Common myeloid progenitor, CD34-positive (primary cell): Measurements from ENCODE around the gene SEPTIN2.
"Not testable (repeated sequence)": the region's sequence is repeated elsewhere in the genome, so short reads cannot be mapped to it uniquely, and the experiment has no call there.

Experiments
- CTCF ChIA-PET: fragments of 350-600 bp; sonication (Branson Sonifier 250); formaldehyde crosslinking; loops from one replicate; lab custom pipeline; 2021; ENCODE audit warnings: antibody characterized with exemption; lab: Charles Lee
- POLR2A ChIA-PET: fragments of 350-600 bp; sonication (Branson Sonifier 250); formaldehyde crosslinking; loops from one replicate; lab custom pipeline; 2021; ENCODE audit warnings: antibody characterized with exemption; lab: Charles Lee
- DNase-seq, 3 donors: peaks; one replicate each; pipeline versions ENCODE4 v3.0.0 to v3.0.0-alpha.2; 2013
- H3K27ac ChIP-seq, 2 experiments: 1 replicate in 1 of 2; 2 replicates in 1 of 2; pipeline ENCODE4 v1.7.0; 2013; ENCODE audit warnings: inconsistent platforms in 2 of 2, low read length in 2 of 2, mild to moderate bottlenecking in 2 of 2, low read depth in 1 of 2, moderate library complexity in 1 of 2; ENCODE audit not compliant: severe bottlenecking in 2 of 2, insufficient read depth in 1 of 2, poor library complexity in 1 of 2
- H3K27me3 ChIP-seq, 5 experiments: replicated peaks in 2 of 5; 1 replicate in 3 of 5; 2 replicates in 2 of 5; pipeline versions ENCODE4 v1.6.1 to v1.7.0; 2013; ENCODE audit warnings: low read length in 4 of 5, mild to moderate bottlenecking in 2 of 5, moderate library complexity in 2 of 5, inconsistent platforms in 1 of 5; ENCODE audit not compliant: insufficient read depth in 5 of 5, control insufficient read depth in 4 of 5
- H3K36me3 ChIP-seq, 4 experiments: 1 replicate in 2 of 4; 2 replicates in 2 of 4; pipeline versions ENCODE4 v1.6.1 to v1.7.0; 2013; ENCODE audit warnings: low read length in 3 of 4, control low read depth in 1 of 4, mild to moderate bottlenecking in 1 of 4; ENCODE audit not compliant: control insufficient read depth in 4 of 4, insufficient read depth in 4 of 4
- H3K4me1 ChIP-seq, 4 experiments: 1 replicate in 3 of 4; 2 replicates in 1 of 4; pipeline versions ENCODE4 v1.6.1 to v1.7.1; 2013; ENCODE audit warnings: low read length in 3 of 4, mild to moderate bottlenecking in 3 of 4, control low read depth in 1 of 4, inconsistent platforms in 1 of 4, moderate library complexity in 1 of 4; ENCODE audit not compliant: control insufficient read depth in 4 of 4, insufficient read depth in 4 of 4; ENCODE audit errors: control extremely low read depth in 1 of 4
- H3K4me3 ChIP-seq, 7 experiments: 1 replicate in 4 of 7; 2 replicates in 3 of 7; pipeline versions ENCODE4 v1.5.1 to v1.7.0; 2013; ENCODE audit warnings: mild to moderate bottlenecking in 7 of 7, low read length in 6 of 7, moderate library complexity in 6 of 7, inconsistent platforms in 2 of 7, low read depth in 2 of 7, control low read depth in 1 of 7; ENCODE audit not compliant: insufficient read depth in 4 of 7, control insufficient read depth in 1 of 7; ENCODE audit errors: extremely low read depth in 1 of 7
- H3K9me3 ChIP-seq, 5 experiments: 1 replicate in 4 of 5; 2 replicates in 1 of 5; pipeline versions ENCODE4 v1.6.1 to v1.7.1; 2013; ENCODE audit warnings: low read length in 4 of 5, mild to moderate bottlenecking in 2 of 5, inconsistent platforms in 1 of 5, low read depth in 1 of 5, moderate library complexity in 1 of 5; ENCODE audit not compliant: control insufficient read depth in 4 of 5, insufficient read depth in 2 of 5; ENCODE audit errors: control extremely low read depth in 1 of 5
- WGBS: methylation state at CpG from one replicate; pipeline ENCODE4 v1.1.5; 2013; ENCODE audit not compliant: insufficient coverage; 5-methylcytosine and 5-hydroxymethylcytosine counted together

Gene SEPTIN2

DNA sequence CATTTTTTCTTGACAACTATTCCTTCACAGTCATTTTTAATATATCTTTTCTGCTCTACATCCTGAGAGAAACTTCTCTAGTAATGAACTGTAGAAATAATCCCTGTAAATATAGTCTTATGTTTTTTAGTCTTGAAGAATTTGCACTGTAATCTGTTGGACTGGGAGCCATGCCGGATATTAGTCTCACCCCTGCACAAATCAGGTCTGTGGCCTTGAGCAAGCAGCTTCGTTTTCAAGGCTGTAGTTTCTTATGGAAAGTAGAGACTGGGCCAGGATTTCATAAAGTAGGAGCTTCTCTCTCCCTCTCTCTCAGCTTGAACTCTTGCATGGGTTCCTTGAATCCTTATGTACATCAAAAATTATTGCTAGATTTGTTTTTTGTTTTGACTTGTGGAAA is 49.1 kb downstream of the SEPTIN2 start:
- peaks cover 0 to 2% (median 0%) of the 10 kb centered on the region in 4 experiments for H3K4me1 ChIP-seq
- WGBS, result no CpG with 5 or more reads among the region's 2 CpGs
- no peak overlapping the region for H3K27ac ChIP-seq
- ChIA-PET CTCF (no interaction called here), POLR2A (no interaction called here)
- peaks cover 0 to 3% (median 1%) of the 10 kb centered on the region in 4 experiments for H3K36me3 ChIP-seq
- no peak overlapping the region for H3K4me3 ChIP-seq
- no peaks in the 10 kb centered on the region for H3K27me3 ChIP-seq
- DNase-seq, result no peak
- H3K9me3 ChIP-seq, result no peaks in the 10 kb centered on the region

DNA sequence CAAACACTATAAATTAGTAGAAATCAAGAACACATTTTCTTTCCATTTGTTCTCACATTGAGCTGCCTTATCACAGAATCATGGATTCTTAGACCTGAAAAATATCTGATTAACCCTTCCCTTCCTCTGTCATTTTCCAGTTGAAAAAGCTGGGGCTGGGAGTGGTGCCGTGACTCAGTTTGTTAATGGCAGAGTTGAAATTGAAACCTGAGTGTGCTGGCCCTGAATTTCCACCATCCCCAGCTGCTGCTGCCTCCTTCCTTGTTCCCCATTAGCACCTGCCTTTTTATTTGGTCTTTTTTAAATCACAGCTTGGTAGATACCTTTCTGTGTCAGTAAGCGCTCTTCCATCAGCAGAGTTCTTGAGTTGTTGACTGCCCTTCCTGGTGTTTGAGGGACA is 51.0 kb downstream of the SEPTIN2 start:
- no peak for DNase-seq
- POLR2A ChIA-PET, result no interaction called here
- CTCF ChIA-PET, result no interaction called here
- Histone ChIP-seq H3K4me1 (peaks cover 0 to 2% (median 0%) of the 10 kb centered on the region in 4 experiments), H3K4me3 (no peak overlapping the region), H3K27ac (no peak overlapping the region), H3K9me3 (no peaks in the 10 kb centered on the region), H3K27me3 (no peaks in the 10 kb centered on the region), H3K36me3 (peaks cover 0 to 3% (median 1%) of the 10 kb centered on the region in 4 experiments)
- WGBS, result 91% methylated on average over 2 of the region's 2 CpGs

DNA sequence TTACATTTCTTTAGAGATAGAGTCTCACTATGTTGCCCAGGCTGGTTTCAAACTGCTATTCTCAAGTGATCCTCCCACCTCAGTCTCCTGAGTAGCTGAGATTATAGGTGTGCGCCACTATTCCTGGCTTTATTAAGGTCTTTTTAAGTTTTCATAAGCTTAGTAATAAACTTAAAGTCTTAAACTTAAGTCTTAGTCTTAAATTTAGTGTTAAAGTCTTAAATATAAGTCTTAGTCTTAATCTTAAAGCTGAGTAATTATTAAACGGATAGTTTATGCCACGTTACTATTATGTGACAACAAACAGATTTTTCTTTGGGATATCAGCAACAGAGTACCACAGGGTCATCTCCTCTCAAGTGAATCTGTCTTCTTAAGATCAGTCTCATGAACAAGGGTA is 52.9 kb downstream of the SEPTIN2 start:
- peaks cover 0 to 2% (median 0%) of the 10 kb centered on the region in 4 experiments for H3K4me1 ChIP-seq
- peaks cover 0 to 3% (median under 1%) of the 10 kb centered on the region in 4 experiments for H3K36me3 ChIP-seq
- H3K27ac ChIP-seq, result no peak overlapping the region
- 100% methylated on average over 2 of the region's 3 CpGs for WGBS
- CTCF ChIA-PET, result interaction anchor here (0.7 to 1.8 kb wide), 4 partner anchors 9 to 78 kb away, joined by 3 to 9 read pairs (median 4); no protein-coding TSS in a partner anchor
- no peak overlapping the region for H3K4me3 ChIP-seq
- DNase-seq, result no peak
- H3K27me3 ChIP-seq, result no peaks in the 10 kb centered on the region
- POLR2A ChIA-PET, result no interaction called here
- no peaks in the 10 kb centered on the region for H3K9me3 ChIP-seq

DNA sequence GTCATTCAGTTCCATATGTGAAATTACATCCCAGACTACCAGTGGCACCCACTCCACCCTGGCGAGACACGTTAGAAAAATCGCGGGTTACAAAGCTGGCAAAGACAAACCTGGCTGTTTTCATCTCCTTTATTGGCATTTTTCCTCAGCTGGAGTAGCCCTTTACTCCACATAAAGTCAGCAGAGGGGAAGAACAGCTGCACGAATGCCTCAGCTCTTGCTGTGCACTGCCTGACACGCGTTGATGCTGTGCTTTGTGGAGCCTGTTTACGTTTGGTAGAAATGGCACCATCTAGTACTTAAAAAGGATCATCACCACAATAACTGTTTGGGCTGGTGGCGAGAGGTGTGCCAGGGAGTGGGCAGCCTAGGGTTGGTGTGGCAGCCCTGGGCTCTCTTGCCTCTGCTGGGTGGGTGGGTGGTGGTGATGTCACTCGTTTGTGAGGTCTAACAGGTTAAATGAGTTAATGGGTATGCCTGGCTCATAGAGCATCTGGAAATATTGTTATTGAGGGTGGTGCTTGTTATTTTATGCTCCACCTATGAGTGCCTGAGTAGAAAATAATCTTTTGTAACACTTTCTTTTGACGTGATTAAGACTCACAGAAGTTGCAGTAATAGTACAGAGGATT is 56.8 kb downstream of the SEPTIN2 start:
- H3K4me3 ChIP-seq, result no peak overlapping the region
- CTCF ChIA-PET, result no interaction called here
- POLR2A ChIA-PET, result no interaction called here
- no peaks in the 10 kb centered on the region for H3K9me3 ChIP-seq
- no peak overlapping the region for H3K27ac ChIP-seq
- no peaks in the 10 kb centered on the region for H3K4me1 ChIP-seq
- peaks cover 2 to 9% (median 4%) of the 10 kb centered on the region in 4 experiments for H3K36me3 ChIP-seq
- DNase-seq, result no peak
- WGBS, result 98% methylated on average over 11 of the region's 11 CpGs
- no peaks in the 10 kb centered on the region for H3K27me3 ChIP-seq

DNA sequence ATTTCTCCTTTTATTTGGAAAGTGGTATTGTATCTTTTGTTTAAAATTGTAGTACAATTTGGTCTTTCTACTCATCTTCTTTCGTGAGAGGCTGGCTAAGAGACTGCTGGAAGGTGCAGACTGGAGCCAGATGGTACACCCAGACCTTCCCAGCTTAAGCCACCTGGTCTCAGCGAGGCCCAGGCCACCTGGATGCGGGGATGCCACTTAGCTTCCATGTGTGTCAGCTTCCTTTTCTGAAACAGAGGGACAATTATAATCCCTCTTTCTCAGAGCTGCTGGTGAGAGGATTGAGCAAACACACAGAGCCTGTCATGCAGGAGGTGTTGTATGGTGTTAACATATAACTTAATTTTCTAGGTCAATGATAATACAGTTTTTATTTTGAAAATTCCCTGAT is 57.7 kb downstream of the SEPTIN2 start:
- ChIA-PET POLR2A (no interaction called here), CTCF (no interaction called here)
- Histone ChIP-seq H3K9me3 (no peaks in the 10 kb centered on the region), H3K27ac (no peak overlapping the region), H3K4me3 (no peak overlapping the region), H3K4me1 (no peaks in the 10 kb centered on the region), H3K27me3 (no peaks in the 10 kb centered on the region), H3K36me3 (peaks cover 2 to 9% (median 4%) of the 10 kb centered on the region in 4 experiments)
- DNase-seq, result no peak
- WGBS, result 100% methylated on average over 1 of the region's 3 CpGs

DNA sequence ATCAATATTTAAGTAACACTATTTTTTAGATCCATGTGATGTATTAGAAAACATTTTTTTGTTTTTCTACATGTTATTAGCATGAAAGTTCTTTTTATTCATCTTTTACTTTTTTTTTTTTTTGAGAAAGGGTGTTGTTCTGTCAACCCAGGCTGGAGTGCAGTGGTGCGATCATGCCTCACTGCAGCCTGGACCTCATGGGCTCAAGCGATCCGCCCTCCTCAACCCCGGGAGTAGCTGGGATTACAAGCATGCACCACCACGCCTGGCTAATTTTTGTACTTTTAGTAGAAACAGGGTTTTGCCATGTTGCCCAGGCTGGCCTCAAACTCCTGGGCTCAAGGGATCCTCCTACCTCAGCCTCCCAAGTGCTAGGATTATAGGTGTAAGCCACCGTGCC is 58.2 kb downstream of the SEPTIN2 start:
- H3K27ac ChIP-seq, CTCF ChIA-PET, H3K4me1 ChIP-seq, H3K27me3 ChIP-seq, H3K4me3 ChIP-seq, POLR2A ChIA-PET, H3K9me3 ChIP-seq, DNase-seq, H3K36me3 ChIP-seq: not testable (repeated sequence)
- WGBS, result 100% methylated on average over 5 of the region's 6 CpGs

DNA sequence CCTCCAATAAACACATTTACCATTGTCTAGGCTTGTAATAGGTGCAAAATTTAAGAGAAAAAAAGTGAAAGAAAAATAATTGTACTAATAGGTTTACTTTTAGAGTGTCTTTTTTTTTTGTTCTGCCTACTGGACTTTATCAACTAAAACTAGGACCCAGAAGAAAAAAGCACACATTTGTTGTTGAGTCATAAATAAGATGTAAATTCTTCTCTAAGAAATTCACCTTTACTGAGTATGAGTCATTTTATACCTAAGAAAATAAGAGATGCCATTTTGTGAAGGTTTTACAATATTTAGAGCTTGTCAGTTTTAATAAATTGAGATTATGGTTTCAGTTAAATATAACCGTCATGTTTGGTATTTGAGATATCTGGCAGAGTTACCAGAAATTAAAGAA is 59.6 kb downstream of the SEPTIN2 start:
- no peak for DNase-seq
- ChIA-PET CTCF (interaction anchor here (0.7 to 0.9 kb wide), 2 partner anchors 17 to 87 kb away, joined by 3 read pairs; no protein-coding TSS in a partner anchor), POLR2A (no interaction called here)

More for the DNA sequence above, 59.6 kb downstream of the SEPTIN2 start:
- Histone ChIP-seq H3K4me3 (no peak overlapping the region), H3K27ac (no peak overlapping the region), H3K27me3 (no peaks in the 10 kb centered on the region), H3K4me1 (no peaks in the 10 kb centered on the region), H3K36me3 (peaks cover 3 to 12% (median 4%) of the 10 kb centered on the region in 4 experiments), H3K9me3 (no peaks in the 10 kb centered on the region)
- WGBS, result no CpG with 5 or more reads among the region's 1 CpG
